Iris pigment epithelial cell (primary cell): ENCODE results near the gene POTEM.
"Not testable (repeated sequence)": the region's sequence is repeated elsewhere in the genome, so short reads cannot be mapped to it uniquely, and the experiment has no call there.

ENCODE experiments used
- DNase-seq: peaks from one replicate; pipeline ENCODE4 v3.0.0-alpha.2; 2011; ENCODE audit warnings: low read depth

POTEM gene

DNA sequence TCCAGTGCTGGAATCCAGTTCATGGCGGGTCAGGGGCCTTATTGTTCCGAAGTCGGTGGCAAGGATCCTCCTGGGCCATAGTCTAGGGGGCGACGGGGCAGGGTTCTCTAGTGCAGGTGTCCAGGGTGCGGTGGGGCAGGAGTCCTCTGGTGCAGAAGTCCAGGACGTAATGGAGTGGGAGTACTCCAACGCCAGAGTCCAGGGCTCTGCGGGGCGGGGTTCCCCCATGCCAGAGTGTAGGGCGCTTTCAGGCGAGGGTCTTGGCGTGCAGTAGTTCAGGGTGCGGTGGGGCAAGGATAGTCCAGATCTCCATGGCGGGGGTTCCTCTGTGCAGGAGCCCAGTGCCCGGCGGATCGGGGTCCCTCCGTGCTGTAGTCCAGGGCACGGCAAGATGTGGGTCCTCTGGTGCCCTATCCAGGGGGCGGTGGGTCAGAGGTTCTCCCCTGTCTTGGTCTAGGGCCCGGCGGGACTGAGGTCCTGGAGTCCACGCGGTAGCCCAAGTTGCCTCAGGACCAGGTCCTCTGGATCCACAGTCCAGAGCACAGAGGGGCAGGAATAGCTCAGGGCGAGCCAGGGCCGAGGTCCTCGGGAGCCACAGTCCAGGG, 70.9 kb downstream of the POTEM start:
- not testable (repeated sequence) for DNase-seq

DNA sequence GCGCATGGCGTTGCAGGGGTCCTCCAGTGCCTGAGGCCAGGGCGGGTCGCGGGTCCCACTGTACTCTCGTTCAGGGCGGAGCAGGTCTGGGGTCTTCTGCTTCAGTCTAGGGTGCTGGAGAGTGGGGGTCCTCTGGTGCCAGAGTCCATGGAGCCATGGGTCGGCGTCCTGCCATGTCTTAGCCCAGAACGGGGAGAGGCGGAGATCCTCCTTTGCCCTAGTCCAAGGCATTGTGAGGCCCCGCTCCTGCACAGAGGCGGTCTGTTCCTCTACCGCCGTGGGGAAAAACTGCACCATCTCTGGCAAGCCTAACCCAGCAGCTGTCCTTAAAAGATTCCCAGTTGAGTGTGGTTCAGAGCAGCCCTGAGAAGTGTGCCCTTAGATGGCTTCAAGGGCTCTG, 71.6 kb downstream of the POTEM start:
- not testable (repeated sequence) for DNase-seq

DNA sequence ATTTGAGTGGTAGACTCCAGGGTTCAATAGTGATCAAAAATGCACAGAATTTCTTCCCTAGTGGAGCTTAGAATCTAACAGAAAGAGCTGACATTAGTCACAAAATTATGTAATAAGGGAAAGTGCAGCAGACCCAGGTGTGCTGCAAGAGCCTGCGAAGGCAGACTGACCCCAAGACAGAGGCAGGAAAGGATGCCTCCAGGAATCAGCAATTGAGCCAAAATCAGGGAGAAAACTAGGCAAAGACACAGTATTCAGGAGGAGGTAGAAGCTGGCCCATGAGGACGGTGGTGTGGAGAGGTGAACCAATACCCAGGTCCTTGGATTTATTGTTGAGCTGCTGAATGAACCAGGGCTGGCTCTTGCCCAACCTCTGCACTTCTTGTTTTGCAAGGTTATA, 76.2 kb downstream of the POTEM start:
- DNase-seq, result not testable (repeated sequence)
